ENCODE data around the gene BID.

Gene BID

GRCh38 chr22:17803609-17804270, 29.5 kb upstream of the BID start:
- DNase-seq (ENCODE audit: low spot score): no peak

GRCh38 chr22:17802822-17803221, 28.6 kb upstream of the BID start:
- DNase-seq (ENCODE audit: low spot score): peak; percentile 94

- DNase-seq (ENCODE audit: low spot score): peak; percentile 44
These were observed 28.1 kb upstream of the BID start for GRCh38 chr22:17802411-17802810.

- DNase-seq (ENCODE audit: low spot score): no peak
These were observed 23.7 kb upstream of the BID start for GRCh38 chr22:17797721-17798559.

GRCh38 chr22:17796695-17797094, 22.4 kb upstream of the BID start:
- no peak for DNase-seq (ENCODE audit: low spot score)

- no peak for DNase-seq (ENCODE audit: low spot score)
These were observed 21.6 kb upstream of the BID start for GRCh38 chr22:17795661-17796548.

GRCh38 chr22:17794726-17795542, 20.7 kb upstream of the BID start:
- DNase-seq (ENCODE audit: low spot score): no peak

GRCh38 chr22:17792854-17793434, 18.7 kb upstream of the BID start:
- no peak for DNase-seq (ENCODE audit: low spot score)

GRCh38 chr22:17792299-17792698, 18.0 kb upstream of the BID start:
- DNase-seq (ENCODE audit: low spot score): peak; percentile 42

- no peak for DNase-seq (ENCODE audit: low spot score)
These were observed 16.9 kb upstream of the BID start for GRCh38 chr22:17791196-17791595.

- DNase-seq (ENCODE audit: low spot score): no peak
These were observed 15.3 kb upstream of the BID start for GRCh38 chr22:17789379-17790200.

- DNase-seq (ENCODE audit: low spot score): no peak
These were observed 14.5 kb upstream of the BID start for GRCh38 chr22:17788528-17789378.

GRCh38 chr22:17787716-17788330, 13.6 kb upstream of the BID start:
- no peak for DNase-seq (ENCODE audit: low spot score)

- no peak for DNase-seq (ENCODE audit: low spot score)
These were observed 13.0 kb upstream of the BID start for GRCh38 chr22:17787241-17787640.

- DNase-seq (ENCODE audit: low spot score): peak; percentile 82
These were observed 12.3 kb upstream of the BID start for GRCh38 chr22:17786435-17787161.

GRCh38 chr22:17785185-17786184, 11.2 kb upstream of the BID start:
- peak; percentile 78 for DNase-seq (ENCODE audit: low spot score)

GRCh38 chr22:17784776-17785175, 10.5 kb upstream of the BID start:
- DNase-seq (ENCODE audit: low spot score): no peak
